LHCN-M2 (cell line): ENCODE measurements around the gene ZNF521. TPM values are rescaled to one million over a fixed set of nuclear protein-coding genes. Genes with fewer than 3 reads are reported as not detected.

Experiments
- DNase-seq: peaks from one replicate; pipeline ENCODE4 v3.0.0-alpha.2; 2012; ENCODE audit warnings: low read depth
- total RNA-seq: library from RNA; depleted of rRNA; stranded (reverse); fragments of >200 nt; gene quantifications from 2 replicates; pipeline ENCODE4 v1.2.3, GENCODE V29; 2014

ZNF521 gene
- total RNA-seq, 1 experiment from 2014 or later = 19.7 TPM

- no peak for DNase-seq
These were observed 100.9 kb downstream of the ZNF521 start for GRCh38 chr18:25251068-25251467.

GRCh38 chr18:25250474-25250851 lies 101.5 kb downstream of the ZNF521 start:
- no peak for DNase-seq

GRCh38 chr18:25248755-25249154 lies 103.2 kb downstream of the ZNF521 start:
- DNase-seq = no peak

- peak; percentile 51 for DNase-seq
These were observed 104.2 kb downstream of the ZNF521 start for GRCh38 chr18:25247725-25248124.

DNA sequence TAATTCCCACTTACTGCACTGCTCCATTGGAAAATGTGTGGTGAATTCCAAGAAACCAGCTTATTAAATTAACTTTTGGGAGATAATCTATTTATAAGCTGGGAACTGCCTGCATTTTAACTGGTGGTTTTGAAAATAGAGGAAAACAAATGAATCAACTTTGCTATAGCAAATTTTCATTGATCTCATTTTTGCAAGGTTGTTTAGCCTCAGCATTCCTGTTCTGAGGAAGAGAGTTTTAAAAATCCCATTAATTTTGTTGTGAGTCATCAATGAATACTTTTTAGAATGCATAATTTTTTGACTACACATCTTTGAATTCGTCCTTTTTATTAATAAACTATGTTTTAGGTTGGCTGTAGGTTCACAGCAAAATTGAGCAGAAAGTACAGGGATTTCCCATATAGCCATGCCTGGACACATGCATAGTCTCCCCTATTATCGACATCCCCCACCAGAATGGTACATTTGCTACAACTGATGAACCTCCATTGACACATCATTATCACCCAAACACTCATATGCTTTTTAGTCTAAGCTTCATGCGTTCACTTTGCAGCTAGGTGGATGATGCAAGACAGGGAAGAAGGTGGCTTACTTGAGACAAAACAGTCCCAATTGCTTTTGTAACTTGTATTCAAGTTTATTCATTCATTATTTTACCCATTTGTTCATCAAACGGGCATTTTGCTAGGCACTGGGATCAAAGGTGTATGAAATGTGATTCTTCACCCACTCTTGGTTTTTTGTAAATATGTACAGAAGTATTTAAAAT lies 106.9 kb downstream of the ZNF521 start:
- DNase-seq = no peak

- DNase-seq = no peak
These were observed 107.8 kb downstream of the ZNF521 start for GRCh38 chr18:25244170-25244569.

- DNase-seq = no peak
These were observed 108.2 kb downstream of the ZNF521 start for GRCh38 chr18:25243754-25244153.

GRCh38 chr18:25243257-25243656 lies 108.7 kb downstream of the ZNF521 start:
- DNase-seq = no peak

DNA sequence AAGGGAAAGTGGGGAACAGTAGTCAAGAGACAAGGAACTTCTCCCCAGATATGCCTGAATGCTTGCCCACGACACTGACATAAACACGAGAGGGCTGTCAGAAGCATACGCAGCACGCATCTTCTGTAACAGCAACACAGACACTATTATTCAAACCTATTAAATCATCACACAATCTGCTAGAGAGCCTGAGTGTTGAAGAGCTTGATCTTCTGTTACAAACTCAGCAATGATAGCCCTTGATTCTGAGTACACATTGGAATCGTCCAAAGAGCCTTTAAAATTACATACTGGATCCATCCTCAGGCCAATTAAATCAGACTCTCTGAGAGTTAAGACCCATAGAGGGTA lies 111.6 kb downstream of the ZNF521 start:
- no peak for DNase-seq

DNA sequence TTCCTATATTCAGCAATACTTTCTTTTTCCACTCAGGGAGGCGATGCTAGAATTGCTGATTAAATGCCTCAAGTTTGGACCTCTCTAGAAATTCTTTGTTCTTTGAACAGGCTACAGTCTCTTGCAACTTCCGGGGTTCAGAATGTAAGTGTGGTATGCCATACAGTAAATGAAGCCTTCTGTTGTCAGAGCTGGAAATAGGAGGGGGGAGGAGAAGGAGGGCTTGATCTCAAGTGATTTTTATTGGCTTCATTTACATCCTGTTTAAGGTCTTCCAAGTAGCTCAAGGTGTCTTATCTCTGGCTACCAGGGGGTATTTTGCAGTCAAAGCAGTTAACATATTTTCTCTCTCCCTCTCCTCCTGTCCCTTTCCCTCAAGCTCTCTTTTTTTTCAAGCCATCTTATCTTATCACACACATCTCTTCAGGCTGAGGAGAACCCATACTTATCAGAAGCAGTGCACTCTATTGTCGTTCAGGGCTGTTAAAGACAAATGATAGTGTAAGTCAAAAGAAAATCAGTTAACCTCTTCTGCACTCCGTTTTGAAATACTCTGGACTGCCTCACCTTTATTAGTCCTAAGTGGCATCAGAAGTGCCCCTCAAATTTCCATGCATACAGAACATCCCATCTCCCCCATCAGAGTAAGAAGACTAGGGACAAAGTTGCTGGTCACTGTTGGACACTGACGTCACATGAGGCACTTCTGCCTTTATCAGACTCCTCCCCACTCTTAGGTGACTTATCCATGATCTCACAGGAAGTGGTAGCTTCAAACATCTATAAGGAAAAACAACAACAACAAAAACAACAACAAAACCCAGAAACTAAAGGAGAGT lies 112.2 kb downstream of the ZNF521 start:
- no peak for DNase-seq

DNA sequence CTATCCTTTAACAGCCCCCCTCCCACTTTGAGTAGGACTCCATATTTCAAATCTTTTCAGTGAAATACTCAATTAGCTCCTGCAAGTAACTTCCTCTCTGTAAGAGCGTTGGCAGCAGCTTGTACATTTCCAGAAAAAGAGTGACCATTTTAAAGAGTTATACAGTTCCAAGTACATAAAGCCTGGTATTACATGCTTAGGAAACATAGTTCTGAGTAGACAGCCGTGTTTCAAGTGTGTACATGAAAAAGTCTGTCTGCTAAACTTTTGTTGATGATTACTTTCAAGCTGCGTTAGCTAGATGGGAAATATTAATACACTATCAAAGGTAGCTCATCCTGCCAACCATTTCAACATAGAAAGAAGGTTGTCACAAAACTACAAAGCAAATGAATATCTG lies 112.8 kb downstream of the ZNF521 start:
- no peak for DNase-seq

GRCh38 chr18:25237571-25238267 lies 114.2 kb downstream of the ZNF521 start:
- no peak for DNase-seq

DNA sequence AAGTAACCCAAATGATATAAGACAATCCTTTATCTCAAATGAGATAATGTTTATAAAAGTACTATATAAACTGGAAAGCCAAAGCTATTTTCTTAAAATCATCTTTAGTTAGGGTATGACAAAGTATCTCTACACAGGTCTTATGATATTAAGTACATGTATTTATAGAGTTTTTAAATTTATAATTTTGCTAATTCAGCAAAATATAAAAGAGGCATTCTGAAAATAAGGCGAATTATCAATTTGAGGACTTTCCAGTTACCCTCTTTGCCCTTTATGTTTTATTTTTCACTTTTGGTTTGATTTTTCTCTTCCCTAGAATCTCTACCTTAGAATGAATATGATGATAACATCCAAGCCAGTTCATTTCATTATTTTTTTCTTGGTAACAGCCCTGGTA lies 115.2 kb downstream of the ZNF521 start:
- DNase-seq = no peak

DNA sequence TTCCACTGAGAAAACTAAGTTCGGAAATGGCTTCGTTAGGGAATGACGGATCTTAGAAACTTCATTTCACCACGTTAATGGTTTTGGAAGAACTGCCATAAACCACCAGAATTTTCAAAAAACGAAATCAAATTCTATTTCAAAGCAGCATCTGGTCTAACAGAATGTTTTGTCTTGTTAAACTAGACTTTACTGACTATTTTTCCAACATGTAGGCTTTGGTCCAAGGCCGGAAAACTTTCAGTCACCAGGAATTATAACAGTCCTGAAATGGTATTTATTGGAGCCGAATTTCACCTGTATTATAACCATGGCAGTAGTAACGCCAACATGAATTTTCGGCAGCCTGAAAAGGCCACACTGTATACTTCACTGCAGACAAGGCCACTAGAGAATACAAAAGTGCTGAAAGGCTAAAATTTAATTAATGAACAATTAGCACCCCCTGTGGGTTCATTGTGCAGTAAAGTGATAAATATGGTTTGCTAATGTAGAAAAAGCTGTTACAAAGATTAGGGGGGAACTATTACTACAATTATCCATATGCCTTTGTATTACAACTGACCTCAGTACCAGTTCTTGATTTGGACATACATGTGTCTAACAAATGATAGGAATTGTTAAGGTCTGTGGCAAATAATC lies 116.4 kb downstream of the ZNF521 start:
- DNase-seq = no peak

DNA sequence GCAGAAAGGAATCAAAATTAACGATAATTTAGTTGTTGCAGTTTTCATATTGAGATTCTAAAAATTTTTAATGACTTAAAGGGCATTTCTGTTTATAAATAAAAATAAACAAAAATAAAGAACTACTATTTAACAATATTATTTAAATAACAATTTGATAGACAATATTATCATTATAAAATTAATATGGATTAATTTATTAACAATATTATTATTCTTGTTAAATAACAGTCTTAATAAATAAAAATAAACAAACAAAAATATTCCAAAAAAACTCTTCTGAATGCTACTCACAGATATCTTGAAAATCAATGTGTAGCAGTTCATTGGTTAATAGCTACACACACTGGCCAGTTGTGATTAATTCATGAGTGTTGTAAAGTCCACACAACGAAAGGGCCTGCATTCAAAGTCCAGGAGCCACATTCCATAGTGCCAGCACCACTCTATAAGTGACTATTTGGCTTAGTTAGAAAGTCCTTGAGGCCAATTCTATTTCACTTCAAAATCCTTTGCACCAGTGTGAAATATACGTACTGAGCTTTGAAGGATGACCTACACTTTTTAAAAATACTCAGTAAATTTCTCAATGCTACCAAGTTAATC lies 117.1 kb downstream of the ZNF521 start:
- no peak for DNase-seq

DNA sequence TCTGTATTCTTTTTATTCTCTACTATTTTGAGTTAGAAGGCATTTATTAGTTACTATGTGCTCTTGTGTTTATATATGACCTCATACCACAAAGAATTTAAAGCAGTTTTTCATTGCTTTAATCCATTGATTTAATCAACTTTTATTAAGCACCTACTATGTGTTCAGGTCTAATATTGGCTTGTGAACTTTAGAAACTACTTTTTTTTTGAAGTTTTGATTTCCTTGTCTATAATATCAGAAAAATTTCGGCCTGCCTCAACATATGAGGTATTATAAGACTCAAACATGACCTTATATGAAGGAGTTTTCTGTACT lies 117.7 kb downstream of the ZNF521 start:
- no peak for DNase-seq

GRCh38 chr18:25233528-25234321 lies 118.2 kb downstream of the ZNF521 start:
- DNase-seq = peak; percentile 31

DNA sequence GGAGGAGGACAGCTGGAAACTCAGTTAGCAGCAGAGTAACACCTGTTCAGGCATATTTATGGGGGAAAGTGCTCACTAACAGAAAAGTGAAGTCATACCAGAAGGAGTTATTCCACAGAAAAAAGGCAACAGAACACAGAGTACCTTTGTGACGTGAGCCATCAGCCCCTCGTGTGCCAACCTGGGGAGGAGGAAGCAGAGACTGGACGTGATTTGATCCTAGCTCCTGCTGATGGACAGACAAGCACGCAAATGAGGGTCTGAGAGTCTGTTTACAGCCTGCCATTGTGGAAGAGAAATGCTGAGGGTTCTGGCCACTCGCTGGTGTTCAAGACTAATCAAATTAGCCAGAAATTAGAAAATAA lies 120.7 kb downstream of the ZNF521 start:
- no peak for DNase-seq

- peak; percentile 84 for DNase-seq
These were observed 121.2 kb downstream of the ZNF521 start for GRCh38 chr18:25230658-25231326.

DNA sequence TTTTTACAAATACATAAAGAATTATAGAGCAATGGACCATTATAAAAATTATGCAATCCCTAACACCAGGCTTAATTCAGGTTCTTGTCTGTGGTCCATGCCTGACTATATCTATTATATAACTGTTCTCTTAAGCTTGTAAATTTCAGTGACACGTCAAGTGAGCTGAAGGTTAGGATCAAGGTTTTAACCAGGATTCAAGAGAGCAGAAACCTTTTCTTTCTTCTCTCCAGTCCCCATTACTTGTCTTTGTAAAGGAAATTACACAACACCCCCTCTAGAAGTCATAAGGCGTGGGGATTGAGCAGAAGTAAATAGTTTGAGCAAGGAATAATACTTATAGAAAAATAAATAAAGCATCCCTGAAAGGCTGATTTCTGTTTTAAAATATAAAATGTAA lies 122.0 kb downstream of the ZNF521 start:
- no peak for DNase-seq
